WTC11 (cell line): ENCODE data around the gene ICA1. TPM values are rescaled to one million over a fixed set of nuclear protein-coding genes. Genes with fewer than 3 reads are reported as not detected.

Experiments
- ATAC-seq: fragments of 200-7000 bp; cut with Tn5 transposase; 2 replicates; pipeline ENCODE4 v1.10.0; 2021; ENCODE audit warnings: mild to moderate bottlenecking, moderate library complexity
- CTCF ChIA-PET: fragments of 300-600 bp; sonication (Branson Sonifier 250); formaldehyde crosslinking; loops from one replicate; lab custom pipeline; 2021; ENCODE audit warnings: antibody characterized with exemption; lab: Charles Lee
- POLR2A ChIA-PET: fragments of 350-600 bp; sonication (Branson Sonifier 250); formaldehyde crosslinking; loops from one replicate; lab custom pipeline; 2021; ENCODE audit warnings: antibody characterized with exemption; lab: Charles Lee
- DNase-seq: peaks from one replicate; pipeline ENCODE4 v3.0.0; 2021; ENCODE audit warnings: low spot score
- H3K27ac Mint-ChIP-seq: 2 replicates; pipeline ENCODE4 v1.8.0; 2021; ENCODE audit warnings: mixed read lengths
- H3K27me3 Mint-ChIP-seq: 2 replicates; pipeline ENCODE4 v1.8.0; 2021; ENCODE audit warnings: low read depth, mild to moderate bottlenecking, moderate library complexity, mixed read lengths
- H3K36me3 Mint-ChIP-seq: 2 replicates; pipeline ENCODE4 v1.8.0; 2021; ENCODE audit warnings: mixed read lengths
- H3K4me1 Mint-ChIP-seq: 2 replicates; pipeline ENCODE4 v1.8.0; 2022; ENCODE audit warnings: mixed read lengths
- H3K4me3 Mint-ChIP-seq: 2 replicates; pipeline ENCODE4 v1.8.0; 2021; ENCODE audit warnings: mild to moderate bottlenecking, moderate library complexity, mixed read lengths
- H3K9me3 Mint-ChIP-seq: 2 replicates; pipeline ENCODE4 v1.8.0; 2021; ENCODE audit warnings: mixed read lengths
- CREM ChIP-seq: sonication (generic); formaldehyde crosslinking; IDR thresholded peaks from 2 replicates; pipeline ENCODE4 v1.8.1; 2022; ENCODE audit warnings: mild to moderate bottlenecking, missing genetic modification reagents, moderate library complexity
- HMGA2 ChIP-seq: fragments of 250-450 bp; sonication (Bioruptor Pico); IDR thresholded peaks from 2 replicates; pipeline ENCODE4 v1.4.0; 2021; ENCODE audit warnings: mild to moderate bottlenecking, moderate library complexity
- NFE2L1 ChIP-seq: sonication (generic); formaldehyde crosslinking; IDR thresholded peaks from 2 replicates; pipeline ENCODE4 v1.8.1; 2023; ENCODE audit warnings: missing genetic modification reagents
- NR3C1 ChIP-seq: sonication (generic); formaldehyde crosslinking; conservative IDR thresholded peaks from 2 replicates; pipeline ENCODE4 v1.8.1; 2023; ENCODE audit warnings: low read depth, mild to moderate bottlenecking, missing genetic modification reagents
- RELA ChIP-seq: sonication (generic); formaldehyde crosslinking; IDR thresholded peaks from 2 replicates; pipeline ENCODE4 v1.8.1; 2022; ENCODE audit warnings: missing genetic modification reagents, mild to moderate bottlenecking, borderline replicate concordance
- SOX15 ChIP-seq: fragments of 250-450 bp; sonication (Bioruptor Pico); IDR thresholded peaks from 2 replicates; pipeline ENCODE4 v1.9.0; 2021; ENCODE audit warnings: mild to moderate bottlenecking
- total RNA-seq: library from RNA; stranded (reverse); gene quantifications from 3 replicates; pipeline ENCODE4 v1.2.3, GENCODE V29; 2021
- TF ChIP-seq, protein P1 (sequence below): sonication (generic); formaldehyde crosslinking; IDR thresholded peaks from 2 replicates; pipeline ENCODE4 v1.8.1; 2022; ENCODE audit warnings: low read depth, missing genetic modification reagents, borderline replicate concordance
- TF ChIP-seq, protein P2 (sequence below): fragments of 250-450 bp; sonication (Bioruptor Pico); IDR thresholded peaks from 2 replicates; pipeline ENCODE4 v1.9.0; 2021; ENCODE audit warnings: moderate library complexity, mild to moderate bottlenecking, inconsistent platforms, borderline replicate concordance
- TF ChIP-seq, protein P3 (sequence below): sonication (generic); formaldehyde crosslinking; IDR thresholded peaks from 2 replicates; pipeline ENCODE4 v1.8.0; 2023; ENCODE audit warnings: mild to moderate bottlenecking, missing genetic modification reagents
- TF ChIP-seq, protein P4 (sequence below): fragments of 250-450 bp; sonication (Bioruptor Pico); IDR thresholded peaks from 2 replicates; pipeline ENCODE4 v1.9.0; 2021; ENCODE audit warnings: mild to moderate bottlenecking
- TF ChIP-seq, protein P5 (sequence below): sonication (generic); formaldehyde crosslinking; conservative IDR thresholded peaks from 2 replicates; pipeline ENCODE4 v1.8.1; 2022; ENCODE audit warnings: mild to moderate bottlenecking, missing genetic modification reagents
- TF ChIP-seq, protein P6 (sequence below): fragments of 200-600 bp; IDR thresholded peaks from 2 replicates; pipeline ENCODE4 v1.8.0; 2022; ENCODE audit warnings: antibody characterized with exemption

ICA1 gene
- total RNA-seq, 1 experiment from 2014 or later: 31.2 TPM

DNA sequence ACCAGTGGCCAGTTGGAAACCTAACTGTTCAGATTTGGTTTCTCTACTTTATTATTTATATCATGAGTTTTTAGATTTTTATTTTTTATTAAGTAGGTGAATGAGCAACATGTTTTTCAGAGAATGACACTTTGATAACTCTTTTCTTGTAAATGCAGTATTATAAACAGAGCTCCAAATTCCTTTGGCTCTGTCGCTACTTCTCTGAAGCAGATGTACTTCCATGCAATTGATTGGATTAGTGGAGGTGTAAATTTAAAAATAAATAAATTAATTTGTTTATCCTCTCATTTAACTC lies 34.3 kb upstream of the ICA1 start:
- ChIA-PET POLR2A (interaction anchor here (0.9 kb wide), 1 partner anchor 401 kb away, joined by 3 read pairs; no protein-coding TSS in a partner anchor), CTCF (interaction anchor here (0.6 to 2.8 kb wide), 52 partner anchors 9 to 1166 kb away, joined by 3 to 71 read pairs (median 4); partner anchors contain the start of gene UMAD1)
- H3K4me1 Mint-ChIP-seq: peaks cover 26% of the 10 kb centered on the region
- DNase-seq (no peak), ATAC-seq (no peak)
- H3K27ac Mint-ChIP-seq: no peak overlapping the region
- H3K4me3 Mint-ChIP-seq: no peak overlapping the region
- no peaks in the 10 kb centered on the region; the same call in 1 of the 2 replicates for H3K27me3 Mint-ChIP-seq
- H3K9me3 Mint-ChIP-seq: peaks cover 5% of the 10 kb centered on the region
- TF ChIP-seq NR3C1 (CRISPR knock-in tag) (no peak), HMGA2 (no peak), NFE2L1 (CRISPR knock-in tag) (no peak), RELA (no peak), SOX15 (CRISPR knock-in tag) (no peak), CREM (CRISPR knock-in tag) (no peak)
- TF ChIP-seq, protein P1, sequence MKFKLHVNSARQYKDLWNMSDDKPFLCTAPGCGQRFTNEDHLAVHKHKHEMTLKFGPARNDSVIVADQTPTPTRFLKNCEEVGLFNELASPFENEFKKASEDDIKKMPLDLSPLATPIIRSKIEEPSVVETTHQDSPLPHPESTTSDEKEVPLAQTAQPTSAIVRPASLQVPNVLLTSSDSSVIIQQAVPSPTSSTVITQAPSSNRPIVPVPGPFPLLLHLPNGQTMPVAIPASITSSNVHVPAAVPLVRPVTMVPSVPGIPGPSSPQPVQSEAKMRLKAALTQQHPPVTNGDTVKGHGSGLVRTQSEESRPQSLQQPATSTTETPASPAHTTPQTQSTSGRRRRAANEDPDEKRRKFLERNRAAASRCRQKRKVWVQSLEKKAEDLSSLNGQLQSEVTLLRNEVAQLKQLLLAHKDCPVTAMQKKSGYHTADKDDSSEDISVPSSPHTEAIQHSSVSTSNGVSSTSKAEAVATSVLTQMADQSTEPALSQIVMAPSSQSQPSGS: no peak
- TF ChIP-seq, protein P2, sequence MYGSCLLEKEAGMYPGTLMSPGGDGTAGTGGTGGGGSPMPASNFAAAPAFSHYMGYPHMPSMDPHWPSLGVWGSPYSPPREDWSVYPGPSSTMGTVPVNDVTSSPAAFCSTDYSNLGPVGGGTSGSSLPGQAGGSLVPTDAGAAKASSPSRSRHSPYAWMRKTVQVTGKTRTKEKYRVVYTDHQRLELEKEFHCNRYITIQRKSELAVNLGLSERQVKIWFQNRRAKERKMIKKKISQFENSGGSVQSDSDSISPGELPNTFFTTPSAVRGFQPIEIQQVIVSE (CRISPR knock-in tag): no peak
- TF ChIP-seq, protein P3, sequence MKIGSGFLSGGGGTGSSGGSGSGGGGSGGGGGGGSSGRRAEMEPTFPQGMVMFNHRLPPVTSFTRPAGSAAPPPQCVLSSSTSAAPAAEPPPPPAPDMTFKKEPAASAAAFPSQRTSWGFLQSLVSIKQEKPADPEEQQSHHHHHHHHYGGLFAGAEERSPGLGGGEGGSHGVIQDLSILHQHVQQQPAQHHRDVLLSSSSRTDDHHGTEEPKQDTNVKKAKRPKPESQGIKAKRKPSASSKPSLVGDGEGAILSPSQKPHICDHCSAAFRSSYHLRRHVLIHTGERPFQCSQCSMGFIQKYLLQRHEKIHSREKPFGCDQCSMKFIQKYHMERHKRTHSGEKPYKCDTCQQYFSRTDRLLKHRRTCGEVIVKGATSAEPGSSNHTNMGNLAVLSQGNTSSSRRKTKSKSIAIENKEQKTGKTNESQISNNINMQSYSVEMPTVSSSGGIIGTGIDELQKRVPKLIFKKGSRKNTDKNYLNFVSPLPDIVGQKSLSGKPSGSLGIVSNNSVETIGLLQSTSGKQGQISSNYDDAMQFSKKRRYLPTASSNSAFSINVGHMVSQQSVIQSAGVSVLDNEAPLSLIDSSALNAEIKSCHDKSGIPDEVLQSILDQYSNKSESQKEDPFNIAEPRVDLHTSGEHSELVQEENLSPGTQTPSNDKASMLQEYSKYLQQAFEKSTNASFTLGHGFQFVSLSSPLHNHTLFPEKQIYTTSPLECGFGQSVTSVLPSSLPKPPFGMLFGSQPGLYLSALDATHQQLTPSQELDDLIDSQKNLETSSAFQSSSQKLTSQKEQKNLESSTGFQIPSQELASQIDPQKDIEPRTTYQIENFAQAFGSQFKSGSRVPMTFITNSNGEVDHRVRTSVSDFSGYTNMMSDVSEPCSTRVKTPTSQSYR (CRISPR knock-in tag): no peak
- TF ChIP-seq, protein P4, sequence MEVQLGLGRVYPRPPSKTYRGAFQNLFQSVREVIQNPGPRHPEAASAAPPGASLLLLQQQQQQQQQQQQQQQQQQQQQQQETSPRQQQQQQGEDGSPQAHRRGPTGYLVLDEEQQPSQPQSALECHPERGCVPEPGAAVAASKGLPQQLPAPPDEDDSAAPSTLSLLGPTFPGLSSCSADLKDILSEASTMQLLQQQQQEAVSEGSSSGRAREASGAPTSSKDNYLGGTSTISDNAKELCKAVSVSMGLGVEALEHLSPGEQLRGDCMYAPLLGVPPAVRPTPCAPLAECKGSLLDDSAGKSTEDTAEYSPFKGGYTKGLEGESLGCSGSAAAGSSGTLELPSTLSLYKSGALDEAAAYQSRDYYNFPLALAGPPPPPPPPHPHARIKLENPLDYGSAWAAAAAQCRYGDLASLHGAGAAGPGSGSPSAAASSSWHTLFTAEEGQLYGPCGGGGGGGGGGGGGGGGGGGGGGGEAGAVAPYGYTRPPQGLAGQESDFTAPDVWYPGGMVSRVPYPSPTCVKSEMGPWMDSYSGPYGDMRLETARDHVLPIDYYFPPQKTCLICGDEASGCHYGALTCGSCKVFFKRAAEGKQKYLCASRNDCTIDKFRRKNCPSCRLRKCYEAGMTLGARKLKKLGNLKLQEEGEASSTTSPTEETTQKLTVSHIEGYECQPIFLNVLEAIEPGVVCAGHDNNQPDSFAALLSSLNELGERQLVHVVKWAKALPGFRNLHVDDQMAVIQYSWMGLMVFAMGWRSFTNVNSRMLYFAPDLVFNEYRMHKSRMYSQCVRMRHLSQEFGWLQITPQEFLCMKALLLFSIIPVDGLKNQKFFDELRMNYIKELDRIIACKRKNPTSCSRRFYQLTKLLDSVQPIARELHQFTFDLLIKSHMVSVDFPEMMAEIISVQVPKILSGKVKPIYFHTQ (CRISPR knock-in tag): no peak
- TF ChIP-seq, protein P5, sequence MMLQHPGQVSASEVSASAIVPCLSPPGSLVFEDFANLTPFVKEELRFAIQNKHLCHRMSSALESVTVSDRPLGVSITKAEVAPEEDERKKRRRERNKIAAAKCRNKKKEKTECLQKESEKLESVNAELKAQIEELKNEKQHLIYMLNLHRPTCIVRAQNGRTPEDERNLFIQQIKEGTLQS: no peak
- H3K36me3 Mint-ChIP-seq: peaks cover 11% of the 10 kb centered on the region

DNA sequence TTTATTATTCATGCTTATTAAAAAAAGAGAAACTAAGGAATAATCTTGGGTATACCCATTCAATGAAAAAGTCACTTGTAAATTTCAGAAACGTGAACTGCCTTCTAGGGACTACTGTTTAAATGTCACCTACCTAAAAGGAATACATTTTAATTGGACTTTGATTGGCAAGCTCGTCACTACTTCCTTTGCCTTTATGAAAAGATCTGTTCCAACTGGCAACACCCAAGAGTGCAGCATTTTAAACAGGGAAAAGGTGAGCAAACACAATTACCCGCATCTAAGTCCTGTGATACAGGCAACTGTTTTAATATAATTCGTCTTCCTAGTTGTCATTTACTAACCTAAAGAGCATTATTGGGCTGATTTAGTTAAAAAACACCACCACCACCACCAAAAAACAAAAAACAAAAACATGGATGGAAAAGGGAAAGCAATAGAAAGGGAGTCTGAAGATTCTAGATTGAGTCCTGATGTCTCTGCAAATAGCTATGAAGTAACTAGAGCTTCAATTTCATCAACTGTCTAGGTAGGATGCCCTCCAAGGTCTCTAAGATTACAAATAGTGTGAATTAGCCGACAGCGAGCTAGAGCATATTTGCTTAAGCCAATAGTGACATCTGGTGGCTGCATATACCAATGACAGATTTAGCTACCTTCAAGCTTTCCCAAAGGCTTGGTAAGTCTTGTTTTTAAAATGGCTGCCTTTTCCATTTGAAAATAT lies 33.8 kb upstream of the ICA1 start:
- H3K27ac Mint-ChIP-seq: no peak overlapping the region
- H3K4me3 Mint-ChIP-seq: no peak overlapping the region
- POLR2A ChIA-PET: interaction anchor here (0.9 kb wide), 1 partner anchor 401 kb away, joined by 3 read pairs; no protein-coding TSS in a partner anchor
- TF ChIP-seq, protein P2 (CRISPR knock-in tag): no peak
- TF ChIP-seq, protein P6, sequence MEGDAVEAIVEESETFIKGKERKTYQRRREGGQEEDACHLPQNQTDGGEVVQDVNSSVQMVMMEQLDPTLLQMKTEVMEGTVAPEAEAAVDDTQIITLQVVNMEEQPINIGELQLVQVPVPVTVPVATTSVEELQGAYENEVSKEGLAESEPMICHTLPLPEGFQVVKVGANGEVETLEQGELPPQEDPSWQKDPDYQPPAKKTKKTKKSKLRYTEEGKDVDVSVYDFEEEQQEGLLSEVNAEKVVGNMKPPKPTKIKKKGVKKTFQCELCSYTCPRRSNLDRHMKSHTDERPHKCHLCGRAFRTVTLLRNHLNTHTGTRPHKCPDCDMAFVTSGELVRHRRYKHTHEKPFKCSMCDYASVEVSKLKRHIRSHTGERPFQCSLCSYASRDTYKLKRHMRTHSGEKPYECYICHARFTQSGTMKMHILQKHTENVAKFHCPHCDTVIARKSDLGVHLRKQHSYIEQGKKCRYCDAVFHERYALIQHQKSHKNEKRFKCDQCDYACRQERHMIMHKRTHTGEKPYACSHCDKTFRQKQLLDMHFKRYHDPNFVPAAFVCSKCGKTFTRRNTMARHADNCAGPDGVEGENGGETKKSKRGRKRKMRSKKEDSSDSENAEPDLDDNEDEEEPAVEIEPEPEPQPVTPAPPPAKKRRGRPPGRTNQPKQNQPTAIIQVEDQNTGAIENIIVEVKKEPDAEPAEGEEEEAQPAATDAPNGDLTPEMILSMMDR: peak; percentile 70
- H3K4me1 Mint-ChIP-seq: peaks cover 31% of the 10 kb centered on the region
- H3K36me3 Mint-ChIP-seq: peaks cover 11% of the 10 kb centered on the region
- CTCF ChIA-PET: interaction anchor here (0.6 to 2.8 kb wide), 53 partner anchors 9 to 1165 kb away, joined by 3 to 71 read pairs (median 4); partner anchors contain the start of gene UMAD1
- H3K9me3 Mint-ChIP-seq: peaks cover 5% of the 10 kb centered on the region
- peak; percentile 96 for ATAC-seq
- no peaks in the 10 kb centered on the region; the same call in 1 of the 2 replicates for H3K27me3 Mint-ChIP-seq
- no peak for DNase-seq
